PC-3 (cell line): Measurements from ENCODE around the gene JMJD6. TPM values are rescaled to one million over a fixed set of nuclear protein-coding genes. Genes with fewer than 3 reads are reported as not detected.

Experiments
- ATAC-seq: fragments of 200-7000 bp; cut with Tn5 transposase; 2 replicates; pipeline ENCODE4 v1.9.1; 2020; ENCODE audit warnings: mild to moderate bottlenecking, moderate library complexity
- BruUV-seq: library from RNA; stranded (reverse); fragments of 400-500 nt; replicated peaks from 2 replicates; lab custom pipeline; 2021; lab: Mats Ljungman, UMichigan
- CTCF ChIA-PET: fragments of 300-600 bp; sonication (Branson Sonifier 250); formaldehyde crosslinking; loops from one replicate; lab custom pipeline; 2022; ENCODE audit warnings: antibody characterized with exemption; lab: Charles Lee
- POLR2A ChIA-PET: fragments of 300-600 bp; sonication (Branson Sonifier 250); formaldehyde crosslinking; loops from one replicate; lab custom pipeline; 2022; ENCODE audit warnings: antibody characterized with exemption; ENCODE audit not compliant: unreplicated experiment; lab: Charles Lee
- DNase-seq: peaks from one replicate; pipeline ENCODE4 v3.0.0-alpha.2; 2015
- H2AFZ ChIP-seq: fragments of 300-600 bp; sonication (generic); 2 replicates; pipeline ENCODE4 v1.6.0; 2016; ENCODE audit warnings: antibody characterized with exemption, low read length
- H3F3A ChIP-seq: fragments of 300-600 bp; sonication (generic); one replicate; pipeline ENCODE4 v1.6.0; 2017; ENCODE audit warnings: antibody characterized with exemption, low read length, control low read depth, mild to moderate bottlenecking; ENCODE audit not compliant: unreplicated experiment
- H3K27ac ChIP-seq: fragments of 300-600 bp; sonication (generic); 2 replicates; pipeline ENCODE4 v1.5.1; 2016; ENCODE audit warnings: mild to moderate bottlenecking, low read length
- H3K27me3 ChIP-seq: fragments of 300-600 bp; sonication (generic); 2 replicates; pipeline ENCODE4 v1.6.1; 2016; ENCODE audit warnings: low read length, mixed read lengths
- H3K36me3 ChIP-seq: fragments of 300-600 bp; sonication (generic); 2 replicates; pipeline ENCODE4 v1.6.1; 2016; ENCODE audit warnings: low read depth, mixed run types, low read length, mixed read lengths
- H3K4me1 ChIP-seq: fragments of 300-600 bp; sonication (generic); 2 replicates; pipeline ENCODE4 v1.5.1; 2016; ENCODE audit warnings: low read length; ENCODE audit not compliant: insufficient read depth
- H3K4me2 ChIP-seq: fragments of 300-600 bp; sonication (generic); 2 replicates; pipeline ENCODE4 v1.6.0; 2016; ENCODE audit warnings: low read length
- H3K4me3 ChIP-seq: fragments of 300-600 bp; sonication (generic); 2 replicates; pipeline ENCODE4 v1.5.1; 2016; ENCODE audit warnings: mild to moderate bottlenecking, low read length, mixed read lengths
- H3K79me2 ChIP-seq: fragments of 300-600 bp; sonication (generic); 2 replicates; pipeline ENCODE4 v1.6.1; 2017; ENCODE audit warnings: low read length, mixed read lengths
- H3K9ac ChIP-seq: fragments of 300-600 bp; sonication (generic); 2 replicates; pipeline ENCODE4 v1.6.0; 2016; ENCODE audit warnings: mild to moderate bottlenecking, low read length
- H3K9me2 ChIP-seq: fragments of 300-600 bp; sonication (generic); replicated peaks from 2 replicates; pipeline ENCODE4 v1.6.1; 2016; ENCODE audit warnings: mixed run types, low read length, mixed read lengths
- H3K9me3 ChIP-seq: fragments of 300-600 bp; sonication (generic); 2 replicates; pipeline ENCODE4 v1.6.1; 2016; ENCODE audit warnings: low read length, mixed read lengths
- H4K20me1 ChIP-seq: fragments of 300-600 bp; sonication (generic); 2 replicates; pipeline ENCODE4 v1.6.1; 2016; ENCODE audit warnings: low read length, mixed read lengths
- CTCF ChIP-seq: fragments of 300-600 bp; sonication (generic); conservative IDR thresholded peaks from 2 replicates; pipeline ENCODE4 v1.5.1; 2017; ENCODE audit warnings: antibody characterized with exemption, low read depth, mild to moderate bottlenecking, low read length
- EZH2 ChIP-seq: fragments of 300-600 bp; sonication (generic); IDR thresholded peaks from one replicate; pipeline ENCODE4 v1.6.1; 2017; ENCODE audit warnings: antibody characterized with exemption, mild to moderate bottlenecking, low read length; ENCODE audit not compliant: unreplicated experiment
- EZH2phosphoT487 ChIP-seq: fragments of 300-600 bp; sonication (generic); IDR thresholded peaks from 2 replicates; pipeline ENCODE4 v1.6.1; 2018; ENCODE audit warnings: mild to moderate bottlenecking, antibody characterized with exemption, low read length, borderline replicate concordance
- intact Hi-C: fragments of 100-400 bp; cut with micrococcal nuclease; formaldehyde crosslinking; loops from 2 replicates; pipeline ENCODE4 v1.9.0; 2023
- total RNA-seq: library from RNA; depleted of rRNA; stranded (reverse); fragments of >200 nt; gene quantifications from 2 replicates; pipeline ENCODE4 v1.2.3, GENCODE V29; 2014

The JMJD6 gene
- total RNA-seq, 1 experiment from 2014 or later = 39.0 TPM

GRCh38 chr17:76720211-76720610 lies 6.2 kb downstream of the JMJD6 start:
- no peaks in the 10 kb centered on the region for H3K9me2 ChIP-seq
- CTCF ChIA-PET = no interaction called here
- no peak overlapping the region for H3K4me2 ChIP-seq
- no peaks in the 10 kb centered on the region for H3K27me3 ChIP-seq
- BruUV-seq = no TSS peak
- no peaks in the 10 kb centered on the region for H3K9me3 ChIP-seq
- H3K79me2 ChIP-seq = peaks cover 37% of the 10 kb centered on the region
- H3K36me3 ChIP-seq = peaks cover 69% of the 10 kb centered on the region
- no peaks in the 10 kb centered on the region for H3F3A ChIP-seq
- H4K20me1 ChIP-seq = no peaks in the 10 kb centered on the region
- H2AFZ ChIP-seq = no peak overlapping the region
- intact Hi-C loops = no loop called here
- POLR2A ChIA-PET = interaction anchor here (0.5 kb wide), 1 partner anchor 27 kb away, joined by 8 read pairs; no protein-coding TSS in a partner anchor
- no peak overlapping the region for H3K27ac ChIP-seq
- H3K9ac ChIP-seq = no peak overlapping the region
- DNase-seq (no peak), ATAC-seq (no peak)
- no peak overlapping the region for H3K4me3 ChIP-seq
- no peak for TF ChIP-seq CTCF
- TF ChIP-seq EZH2phosphoT487 = no peak
- TF ChIP-seq EZH2 = no peak
- H3K4me1 ChIP-seq = peaks cover 6% of the 10 kb centered on the region

- BruUV-seq = no TSS peak
- Histone ChIP-seq H4K20me1 (no peaks in the 10 kb centered on the region), H3K9me2 (no peaks in the 10 kb centered on the region), H3K27me3 (no peaks in the 10 kb centered on the region), H2AFZ (no peak overlapping the region), H3K4me3 (no peak overlapping the region), H3K9ac (no peak overlapping the region), H3K4me2 (no peak overlapping the region), H3K36me3 (peaks cover 74% of the 10 kb centered on the region), H3F3A (no peaks in the 10 kb centered on the region), H3K4me1 (no peaks in the 10 kb centered on the region), H3K27ac (no peak overlapping the region), H3K79me2 (peaks cover 20% of the 10 kb centered on the region), H3K9me3 (no peaks in the 10 kb centered on the region)
- intact Hi-C loops = loop anchor here (10.0 kb wide), 2 partner anchors 74 to 154 kb away; partner anchors contain the start of gene ST6GALNAC1
- TF ChIP-seq EZH2 (no peak), EZH2phosphoT487 (no peak), CTCF (no peak)
- CTCF ChIA-PET = interaction anchor here (0.6 to 1.7 kb wide), 2 partner anchors 30 to 215 kb away, joined by 4 to 5 read pairs; no protein-coding TSS in a partner anchor
- DNase-seq (no peak), ATAC-seq (no peak)
- POLR2A ChIA-PET = no interaction called here
Observed at GRCh38 chr17:76718516-76718915, 7.9 kb downstream of the JMJD6 start.

DNA sequence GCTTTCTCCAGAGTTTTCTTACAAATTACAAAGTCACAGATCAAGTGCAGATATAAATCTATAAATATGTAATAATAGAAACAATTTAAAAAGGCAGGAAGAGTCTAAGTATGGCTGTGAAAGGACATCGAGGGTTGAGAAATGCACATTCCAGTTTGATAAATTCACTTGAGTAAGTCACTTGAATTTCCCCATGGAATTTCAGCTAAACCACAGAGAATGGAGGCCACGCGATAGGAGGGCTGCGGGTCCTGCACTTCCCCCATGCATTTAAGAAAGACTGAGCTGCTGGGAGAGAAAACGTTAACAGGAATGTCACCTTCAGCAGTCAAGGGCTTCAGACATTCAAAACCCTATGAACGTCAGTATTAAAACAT lies 9.6 kb downstream of the JMJD6 start:
- POLR2A ChIA-PET = no interaction called here
- Histone ChIP-seq H3F3A (no peaks in the 10 kb centered on the region), H3K4me2 (no peak overlapping the region), H4K20me1 (no peaks in the 10 kb centered on the region), H3K4me3 (no peak overlapping the region), H3K27ac (no peak overlapping the region), H3K9me3 (no peaks in the 10 kb centered on the region), H3K27me3 (no peaks in the 10 kb centered on the region), H3K79me2 (peaks cover 5% of the 10 kb centered on the region; the same call in 1 of the 2 replicates), H3K9me2 (no peaks in the 10 kb centered on the region), H3K9ac (no peak overlapping the region), H3K36me3 (peaks cover 65% of the 10 kb centered on the region), H2AFZ (no peak overlapping the region), H3K4me1 (no peaks in the 10 kb centered on the region)
- DNase-seq = no peak
- ATAC-seq = no peak
- no TSS peak for BruUV-seq
- intact Hi-C loops = loop anchor here (10.0 kb wide), 2 partner anchors 72 to 152 kb away; partner anchors contain the start of gene ST6GALNAC1
- CTCF ChIA-PET = interaction anchor here (1.7 kb wide), 1 partner anchor 28 kb away, joined by 5 read pairs; no protein-coding TSS in a partner anchor
- TF ChIP-seq CTCF (no peak), EZH2phosphoT487 (no peak), EZH2 (no peak)
